Trophoblast cell (in vitro differentiated cells and primary cell): Measurements from ENCODE around the gene LRRC8D.
A peak's percentile ranks its signal among the peaks of the same experiment; 100 is the strongest.

Experiments used
- DNase-seq, 2 donors: peaks; one replicate each; pipeline ENCODE4 v3.0.0-alpha.2; 2016
- H2AFZ ChIP-seq: 2 replicates; pipeline ENCODE4 v1.6.1; 2013; ENCODE audit warnings: low read length, moderate library complexity, mild to moderate bottlenecking; ENCODE audit not compliant: insufficient read depth, poor library complexity
- H2AK5ac ChIP-seq: 2 replicates; pipeline ENCODE4 v1.6.1; 2013; ENCODE audit warnings: mild to moderate bottlenecking, low read length
- H2BK120ac ChIP-seq: 2 replicates; pipeline ENCODE4 v1.6.1; 2013; ENCODE audit warnings: low read length, mild to moderate bottlenecking, moderate library complexity; ENCODE audit not compliant: insufficient read depth, poor library complexity
- H2BK12ac ChIP-seq: 2 replicates; pipeline ENCODE4 v1.6.1; 2013; ENCODE audit warnings: mild to moderate bottlenecking, low read length, moderate library complexity
- H2BK5ac ChIP-seq: 2 replicates; pipeline ENCODE4 v1.6.1; 2013; ENCODE audit warnings: low read length, low read depth, moderate library complexity, mild to moderate bottlenecking; ENCODE audit not compliant: poor library complexity
- H3K14ac ChIP-seq: 2 replicates; pipeline ENCODE4 v1.6.1; 2013; ENCODE audit warnings: mild to moderate bottlenecking, low read length
- H3K18ac ChIP-seq: 2 replicates; pipeline ENCODE4 v1.6.1; 2013; ENCODE audit warnings: mild to moderate bottlenecking, low read length
- H3K23ac ChIP-seq: 2 replicates; pipeline ENCODE4 v1.6.1; 2013; ENCODE audit warnings: low read length
- H3K27ac ChIP-seq: 2 replicates; pipeline ENCODE4 v1.5.1; 2013; ENCODE audit warnings: low read depth, mild to moderate bottlenecking, inconsistent platforms, low read length, moderate library complexity
- H3K27me3 ChIP-seq: 2 replicates; pipeline ENCODE4 v1.6.1; 2013; ENCODE audit warnings: inconsistent platforms, mild to moderate bottlenecking, low read length, moderate library complexity; ENCODE audit not compliant: insufficient read depth
- H3K36me3 ChIP-seq, 2 experiments: 1 replicate in 1 of 2; 2 replicates in 1 of 2; pipeline ENCODE4 v1.6.1; 2013; ENCODE audit warnings: low read length in 2 of 2, mild to moderate bottlenecking in 2 of 2, moderate library complexity in 1 of 2; ENCODE audit not compliant: insufficient read depth in 2 of 2, control insufficient read depth in 1 of 2
- H3K4ac ChIP-seq: 2 replicates; pipeline ENCODE4 v1.6.1; 2013; ENCODE audit warnings: low read depth, mild to moderate bottlenecking, low read length, moderate library complexity
- H3K4me1 ChIP-seq, 2 experiments: 1 replicate in 1 of 2; 2 replicates in 1 of 2; pipeline ENCODE4 v1.6.1; 2013; ENCODE audit warnings: low read length in 2 of 2, mild to moderate bottlenecking in 2 of 2, moderate library complexity in 1 of 2; ENCODE audit not compliant: insufficient read depth in 2 of 2, control insufficient read depth in 1 of 2
- H3K4me2 ChIP-seq: 2 replicates; pipeline ENCODE4 v1.6.1; 2013; ENCODE audit warnings: inconsistent platforms, mild to moderate bottlenecking, low read length, moderate library complexity
- H3K4me3 ChIP-seq: 2 replicates; pipeline ENCODE4 v1.5.1; 2013; ENCODE audit warnings: mild to moderate bottlenecking, low read depth, low read length, inconsistent platforms
- H3K79me1 ChIP-seq: one replicate; pipeline ENCODE4 v1.6.1; 2013; ENCODE audit warnings: low read length
- H3K79me2 ChIP-seq: 2 replicates; pipeline ENCODE4 v1.6.1; 2013; ENCODE audit warnings: low read length, mild to moderate bottlenecking; ENCODE audit not compliant: control insufficient read depth, insufficient read depth, poor library complexity
- H3K9ac ChIP-seq: 2 replicates; pipeline ENCODE4 v1.6.1; 2013; ENCODE audit warnings: mild to moderate bottlenecking, low read length
- H3K9me3 ChIP-seq: 2 replicates; pipeline ENCODE4 v1.6.1; 2013; ENCODE audit warnings: low read depth, mild to moderate bottlenecking, control low read depth, inconsistent platforms, low read length; ENCODE audit not compliant: insufficient read depth
- H4K12ac ChIP-seq: 2 replicates; pipeline ENCODE4 v1.6.1; 2013; ENCODE audit warnings: low read depth, mild to moderate bottlenecking, low read length, moderate library complexity
- H4K8ac ChIP-seq: 2 replicates; pipeline ENCODE4 v1.6.1; 2013; ENCODE audit warnings: low read depth, mild to moderate bottlenecking, low read length, moderate library complexity
- H4K91ac ChIP-seq: one replicate; pipeline ENCODE4 v1.6.1; 2013; ENCODE audit warnings: low read depth, mild to moderate bottlenecking, low read length, moderate library complexity
- WGBS: extraction: QIAGEN DNeasy Blood & Tissue Kit; methylation state at CpG from one replicate; pipeline ENCODE4 v1.1.7; 2013; ENCODE audit warnings: missing lambda C conversion rate; ENCODE audit not compliant: insufficient read length, insufficient coverage; ENCODE audit errors: extremely low coverage; 5-methylcytosine and 5-hydroxymethylcytosine counted together

The LRRC8D gene

DNA sequence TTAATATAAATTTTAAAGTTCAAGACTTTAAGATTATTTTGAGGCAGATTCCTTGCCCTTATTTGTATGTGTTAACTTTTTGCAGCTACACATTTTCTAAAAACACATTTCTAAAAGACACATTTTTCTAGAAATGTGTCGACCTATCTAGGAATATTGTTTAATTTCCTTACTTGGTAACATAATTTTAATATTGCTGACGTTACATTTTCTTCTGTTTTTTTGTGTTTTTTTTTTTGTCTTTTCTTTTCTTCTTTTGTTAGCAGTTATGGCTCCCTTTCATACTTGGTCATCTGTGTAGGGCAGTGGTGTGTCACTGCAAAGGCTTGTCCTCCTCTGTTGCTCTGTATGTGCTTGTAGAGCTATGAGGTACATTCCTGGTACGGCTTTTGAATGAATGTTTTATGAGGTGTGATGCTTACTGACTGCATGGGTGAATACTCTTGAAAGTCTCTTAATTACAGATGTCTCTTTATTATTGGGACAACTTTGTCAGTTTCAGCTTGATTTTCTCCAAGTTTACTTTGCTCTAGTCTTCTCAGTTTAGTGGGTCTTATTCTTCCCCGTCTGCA is 30.1 kb downstream of the LRRC8D start:
- no peaks in the 10 kb centered on the region for H3K79me2 ChIP-seq
- no peak overlapping the region for H4K12ac ChIP-seq
- no peak overlapping the region for H2BK120ac ChIP-seq
- H4K8ac ChIP-seq: no peak overlapping the region
- peaks cover 4 to 5% of the 10 kb centered on the region in 2 experiments for H3K36me3 ChIP-seq
- no peak overlapping the region for H3K9ac ChIP-seq
- no peak overlapping the region for H2BK5ac ChIP-seq
- H2BK12ac ChIP-seq: no peak overlapping the region
- no peaks in the 10 kb centered on the region for H3K79me1 ChIP-seq
- WGBS: no CpG with 5 or more reads among the region's 4 CpGs
- H2AK5ac ChIP-seq: no peak overlapping the region
- H3K27ac ChIP-seq: no peak overlapping the region
- H2AFZ ChIP-seq: no peak overlapping the region
- no peak overlapping the region for H3K18ac ChIP-seq
- H3K4me3 ChIP-seq: no peak overlapping the region
- no peak for DNase-seq
- no peak overlapping the region for H4K91ac ChIP-seq
- no peaks in the 10 kb centered on the region for H3K9me3 ChIP-seq
- no peak overlapping the region for H3K4me2 ChIP-seq
- no peak overlapping the region for H3K23ac ChIP-seq
- H3K4me1 ChIP-seq: peaks cover 0 to 2% of the 10 kb centered on the region in 2 experiments
- H3K14ac ChIP-seq: no peak overlapping the region
- no peak overlapping the region for H3K4ac ChIP-seq
- H3K27me3 ChIP-seq: no peaks in the 10 kb centered on the region

- peaks cover 0 to 2% of the 10 kb centered on the region in 2 experiments for H3K4me1 ChIP-seq
- no peak overlapping the region for H2BK120ac ChIP-seq
- no peak overlapping the region for H3K27ac ChIP-seq
- H3K36me3 ChIP-seq: peaks cover 2 to 3% of the 10 kb centered on the region in 2 experiments
- WGBS: no CpG with 5 or more reads among the region's 2 CpGs
- no peaks in the 10 kb centered on the region for H3K9me3 ChIP-seq
- H3K27me3 ChIP-seq: no peaks in the 10 kb centered on the region
- no peak overlapping the region for H4K12ac ChIP-seq
- no peak for DNase-seq
- H2BK5ac ChIP-seq: no peak overlapping the region
- H3K79me2 ChIP-seq: no peaks in the 10 kb centered on the region
- no peak overlapping the region for H3K4me3 ChIP-seq
- no peak overlapping the region for H2BK12ac ChIP-seq
- H3K9ac ChIP-seq: no peak overlapping the region
- no peak overlapping the region for H3K4ac ChIP-seq
- H3K14ac ChIP-seq: no peak overlapping the region
- H4K8ac ChIP-seq: no peak overlapping the region
- H3K79me1 ChIP-seq: no peaks in the 10 kb centered on the region
- no peak overlapping the region for H2AK5ac ChIP-seq
- H4K91ac ChIP-seq: no peak overlapping the region
- no peak overlapping the region for H3K23ac ChIP-seq
- no peak overlapping the region for H3K18ac ChIP-seq
- H2AFZ ChIP-seq: no peak overlapping the region
- H3K4me2 ChIP-seq: no peak overlapping the region
Observed at GRCh38 chr1:89854140-89854539, 33.3 kb downstream of the LRRC8D start.

GRCh38 chr1:89855413-89856123 is 34.7 kb downstream of the LRRC8D start:
- no peaks in the 10 kb centered on the region for H3K9me3 ChIP-seq
- H3K79me1 ChIP-seq: no peaks in the 10 kb centered on the region
- H2BK12ac ChIP-seq: no peak overlapping the region
- no peak overlapping the region for H2AFZ ChIP-seq
- H3K36me3 ChIP-seq: peaks cover 2 to 3% of the 10 kb centered on the region in 2 experiments
- no peak overlapping the region for H3K9ac ChIP-seq
- no peak overlapping the region for H3K4me2 ChIP-seq
- H4K91ac ChIP-seq: no peak overlapping the region
- no peak overlapping the region for H3K18ac ChIP-seq
- H4K12ac ChIP-seq: no peak overlapping the region
- peak in 1 of 2 donors; percentile 38 for DNase-seq
- H3K79me2 ChIP-seq: no peaks in the 10 kb centered on the region
- H3K27ac ChIP-seq: no peak overlapping the region
- H2BK5ac ChIP-seq: no peak overlapping the region
- H3K14ac ChIP-seq: no peak overlapping the region
- H4K8ac ChIP-seq: no peak overlapping the region
- no peaks in the 10 kb centered on the region for H3K27me3 ChIP-seq
- H3K4ac ChIP-seq: no peak overlapping the region
- H2BK120ac ChIP-seq: no peak overlapping the region
- H3K4me1 ChIP-seq: peaks cover 0 to 2% of the 10 kb centered on the region in 2 experiments
- WGBS: no CpG with 5 or more reads among the region's 2 CpGs
- no peak overlapping the region for H2AK5ac ChIP-seq
- H3K23ac ChIP-seq: no peak overlapping the region
- no peak overlapping the region for H3K4me3 ChIP-seq

GRCh38 chr1:89863165-89863830 is 42.5 kb downstream of the LRRC8D start:
- Histone ChIP-seq H3K79me1 (no peaks in the 10 kb centered on the region), H3K79me2 (no peaks in the 10 kb centered on the region), H3K23ac (no peak overlapping the region), H2BK120ac (no peak overlapping the region), H3K4ac (no peak overlapping the region), H3K18ac (no peak overlapping the region), H3K27ac (no peak overlapping the region), H3K4me2 (no peak overlapping the region), H2BK5ac (no peak overlapping the region), H3K4me1 (no peaks in the 10 kb centered on the region), H3K27me3 (no peaks in the 10 kb centered on the region), H2AK5ac (no peak overlapping the region), H3K9ac (no peak overlapping the region), H3K36me3 (peaks cover 0 to 2% of the 10 kb centered on the region in 2 experiments), H2BK12ac (no peak overlapping the region), H3K14ac (no peak overlapping the region), H2AFZ (no peak overlapping the region), H4K12ac (peak overlapping the region; percentile 12), H3K4me3 (no peak overlapping the region), H4K8ac (no peak overlapping the region), H3K9me3 (no peaks in the 10 kb centered on the region), H4K91ac (no peak overlapping the region)
- no CpG with 5 or more reads among the region's 3 CpGs for WGBS
- DNase-seq: no peak
